Stimulated activated CD8-positive, alpha-beta memory T cell treated with anti-CD3 and anti-CD28 coated beads, Interleukin-4, amount 100 ng/mL, for 24 hours (primary cell): Measurements from ENCODE around the gene AMIGO3.

Source experiments
- DNase-seq: peaks from one replicate; pipeline ENCODE4 v3.0.0-alpha.2; 2020; ENCODE audit warnings: low read depth

AMIGO3 gene

DNA sequence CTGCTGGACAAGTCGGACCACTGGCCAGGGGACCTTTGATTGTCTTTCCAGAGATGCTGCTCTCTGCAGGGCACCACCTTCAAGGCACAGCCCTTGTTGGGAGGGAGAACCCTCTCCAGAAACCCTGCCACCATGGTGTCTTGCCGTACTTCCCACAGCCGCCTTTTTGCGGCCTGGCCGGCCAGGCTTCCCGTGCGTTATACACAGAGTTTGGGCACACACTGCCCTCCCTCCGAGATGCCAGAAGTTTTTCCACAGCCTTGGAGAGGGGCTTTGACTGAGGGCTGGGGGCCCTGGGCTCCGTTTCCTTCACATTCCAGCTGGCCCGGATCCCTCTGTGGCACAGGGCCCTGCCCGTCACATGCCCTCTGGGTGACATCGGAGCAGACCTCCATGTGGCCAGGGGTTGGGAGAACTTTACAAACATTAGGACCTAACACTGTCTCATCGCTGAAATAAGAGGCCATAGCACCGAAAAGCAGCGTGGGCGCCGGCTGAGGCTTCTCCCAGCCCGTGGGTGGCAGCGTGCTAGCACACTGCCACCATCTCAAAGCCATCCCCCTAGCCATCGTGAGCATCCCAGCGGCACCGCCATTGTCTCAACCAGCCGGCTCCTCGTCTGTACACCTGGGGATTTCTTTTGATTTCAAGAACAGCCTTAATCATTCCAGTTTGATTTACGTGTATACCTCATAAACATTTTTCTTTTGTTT, 51.6 kb downstream of the AMIGO3 start:
- DNase-seq = no peak
